HG03175 (cell line): ENCODE results near the gene DCC.

Experiments
- ATAC-seq: cut with Tn5 transposase; IDR thresholded peaks from one replicate; pipeline ENCODE4 v1.9.1; 2021; ENCODE audit warnings: mild to moderate bottlenecking, moderate library complexity; ENCODE audit not compliant: unreplicated experiment

The DCC gene

DNA sequence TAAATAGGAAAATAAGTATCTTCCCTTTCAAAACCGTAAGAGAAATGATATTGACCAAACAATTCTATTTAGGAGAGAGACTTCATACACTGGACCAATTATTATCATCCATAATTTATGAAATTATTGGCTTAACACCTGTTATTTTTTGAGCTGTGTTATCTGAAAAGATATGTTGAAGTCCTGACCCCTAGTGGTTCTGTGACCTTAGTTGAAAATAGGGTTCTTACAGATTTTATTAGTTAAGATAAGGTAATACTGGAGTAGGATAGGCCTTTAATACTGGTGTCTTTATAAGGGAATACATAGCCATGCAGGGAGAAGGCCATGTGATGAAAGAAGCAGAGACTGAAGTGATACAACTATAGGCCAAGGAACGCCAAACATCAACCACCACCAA lies 659.6 kb downstream of the DCC start:
- no peak for ATAC-seq

DNA sequence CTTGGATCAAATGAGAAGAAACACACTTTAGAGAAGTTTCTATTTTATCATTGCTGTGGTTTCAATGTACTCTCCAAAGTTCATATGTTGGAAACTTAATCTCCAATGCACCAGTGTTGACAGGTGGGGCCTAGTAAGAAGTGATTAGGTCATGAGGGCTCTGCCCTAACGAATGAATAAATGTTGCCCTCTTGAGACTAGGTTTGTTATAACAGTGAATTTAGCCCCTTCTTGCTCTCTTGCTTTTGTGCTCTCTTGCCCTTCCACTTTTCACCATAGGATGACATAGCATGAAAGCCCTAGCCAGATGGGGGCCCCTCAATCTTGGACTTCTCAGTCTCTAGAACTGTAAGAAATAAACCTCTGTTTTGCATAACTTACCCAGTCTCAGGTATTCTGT lies 664.8 kb downstream of the DCC start:
- ATAC-seq: no peak

DNA sequence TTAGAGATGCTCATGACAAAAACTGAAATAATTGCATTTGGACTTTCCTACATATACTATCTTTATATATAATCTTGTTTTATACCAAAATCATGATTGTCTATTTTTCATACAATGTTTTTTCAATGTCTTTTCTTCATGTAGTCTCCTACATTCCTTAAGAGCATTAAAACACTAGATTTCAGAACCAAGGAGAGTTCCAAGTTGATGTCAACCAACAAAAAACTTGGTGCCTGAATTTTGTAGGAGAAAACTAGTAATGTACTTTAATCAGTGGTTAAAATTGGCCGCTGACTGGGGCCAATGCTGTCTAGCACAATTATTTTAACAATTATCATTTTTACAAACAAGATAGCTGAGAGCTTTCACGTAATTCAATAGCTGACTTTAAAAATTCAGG lies 678.8 kb downstream of the DCC start:
- ATAC-seq: no peak

DNA sequence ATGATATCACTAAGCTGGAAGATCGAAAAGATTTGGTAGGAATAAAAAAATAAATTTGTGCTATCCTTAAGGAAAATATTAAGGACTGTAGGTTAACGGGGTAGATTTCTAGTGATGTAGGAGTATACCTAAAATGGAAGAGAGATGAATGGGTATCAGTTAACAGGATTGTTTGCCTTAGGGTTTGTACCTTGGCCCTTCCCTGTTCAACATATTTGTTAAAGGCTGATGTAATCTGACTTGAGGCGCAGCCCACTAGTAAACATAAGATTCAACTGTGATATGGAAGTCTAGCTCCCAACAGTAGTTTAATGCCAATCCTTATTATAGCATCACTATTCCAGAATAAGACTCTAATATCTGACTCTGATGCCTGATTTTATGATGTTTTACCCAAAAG lies 685.2 kb downstream of the DCC start:
- ATAC-seq: no peak

DNA sequence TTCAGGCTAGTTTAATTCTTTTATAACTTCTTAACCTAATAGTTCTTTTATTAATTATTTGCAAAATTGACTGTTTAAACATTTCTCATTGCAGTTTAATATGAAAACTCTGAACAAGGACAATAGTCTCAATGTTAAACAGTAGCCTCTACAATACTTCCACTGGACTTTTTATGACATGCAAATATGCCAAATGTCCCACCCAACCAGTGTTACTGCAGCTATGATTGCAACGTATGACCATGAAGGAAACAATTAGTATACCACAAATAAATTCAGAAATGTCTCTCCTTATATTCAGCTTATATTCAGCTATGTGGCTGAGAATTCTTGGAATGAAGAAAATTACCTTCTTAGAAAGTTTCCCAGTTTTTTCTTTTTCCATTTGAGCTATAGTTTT lies 688.6 kb downstream of the DCC start:
- no peak for ATAC-seq

DNA sequence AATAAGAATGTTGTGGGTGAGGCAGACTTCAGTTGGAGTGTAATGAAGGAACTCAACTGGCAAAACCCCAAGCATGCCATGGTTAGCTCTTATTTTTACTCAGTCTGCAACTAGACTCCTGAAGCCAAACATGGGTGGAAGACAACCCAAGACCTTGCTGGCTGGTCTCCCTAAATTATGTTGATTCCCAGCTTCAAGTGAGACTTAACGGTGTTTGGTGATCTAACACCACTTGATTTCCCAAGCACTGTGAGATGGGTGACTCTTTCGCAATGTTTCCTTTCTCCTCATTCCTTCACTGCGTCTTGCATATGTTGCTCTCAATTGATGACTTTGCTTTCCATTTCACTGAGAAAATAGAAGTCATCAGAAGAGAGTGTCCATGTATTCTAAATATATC lies 693.1 kb downstream of the DCC start:
- no peak for ATAC-seq

DNA sequence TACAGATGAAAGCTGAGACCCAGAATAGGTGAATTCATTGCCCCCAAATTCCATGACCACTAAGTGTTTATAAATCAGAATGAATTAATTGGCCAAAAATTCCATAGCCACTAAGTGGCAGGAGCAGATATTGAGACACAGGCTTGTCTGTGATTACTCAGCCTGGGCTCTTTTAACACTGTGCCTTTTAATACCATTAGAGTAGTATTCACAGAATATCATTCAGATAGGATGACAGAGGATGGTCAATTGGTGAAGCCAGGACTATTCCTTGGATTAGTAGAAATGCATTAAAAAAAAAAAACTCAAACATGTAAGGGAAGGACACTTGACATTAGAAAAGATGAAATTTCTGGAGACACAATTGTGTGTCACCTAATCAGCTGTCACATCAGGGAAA lies 698.6 kb downstream of the DCC start:
- no peak for ATAC-seq

DNA sequence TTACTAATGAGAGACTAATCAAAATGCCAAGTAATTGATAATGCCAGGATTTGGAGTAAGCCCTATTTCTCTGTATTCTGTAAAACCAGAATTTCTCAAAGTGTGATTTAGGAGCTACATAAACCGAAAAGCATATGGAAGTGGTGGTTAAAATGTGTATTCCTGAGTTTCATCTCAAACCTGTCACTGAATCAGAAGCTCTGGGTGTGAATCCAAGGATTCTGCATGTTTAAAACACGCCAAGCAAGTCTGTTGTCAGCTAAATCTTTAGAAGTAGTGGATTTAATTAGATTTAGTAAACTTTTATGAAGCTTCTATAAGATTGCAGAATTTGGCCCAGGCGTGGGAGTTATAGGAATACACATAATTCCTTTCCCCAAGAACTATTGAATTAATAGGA lies 700.3 kb downstream of the DCC start:
- ATAC-seq: no peak

DNA sequence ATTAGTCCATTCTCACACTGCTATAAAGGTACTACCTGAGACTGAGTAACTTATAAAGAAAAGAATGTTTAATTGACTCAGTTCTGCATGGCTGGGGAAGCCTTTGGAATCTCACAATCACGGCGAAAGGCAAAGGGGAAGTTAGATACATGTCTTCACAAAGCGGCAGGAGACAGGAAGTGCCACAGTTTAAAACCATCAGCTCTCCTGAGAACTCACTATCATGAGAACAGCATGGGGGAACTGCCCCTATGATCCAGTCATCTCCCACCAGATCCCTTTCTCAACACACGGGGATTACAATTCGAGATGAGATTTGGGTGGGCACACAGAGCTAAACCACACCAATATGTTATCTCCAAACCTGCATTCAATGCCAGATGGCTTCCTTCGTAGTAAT lies 716.1 kb downstream of the DCC start:
- ATAC-seq: no peak

DNA sequence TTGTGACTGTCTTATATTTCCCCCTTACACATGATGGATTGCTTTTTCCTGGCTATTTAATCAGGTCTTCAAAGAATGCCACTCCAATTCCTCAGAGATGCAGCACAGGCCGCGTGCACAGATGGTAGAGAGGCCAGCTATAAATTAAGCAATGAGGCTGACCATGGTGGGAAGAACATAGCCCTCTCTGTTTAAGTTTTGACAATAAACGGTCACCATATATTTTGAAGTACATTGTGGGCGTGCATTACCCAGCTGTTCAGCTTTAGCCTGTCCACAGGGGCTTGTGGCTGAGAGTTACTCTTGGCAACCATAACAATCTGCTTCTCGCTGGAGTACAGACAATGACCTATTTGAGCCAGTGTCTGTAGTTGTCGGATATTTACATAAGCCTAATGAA lies 730.8 kb downstream of the DCC start:
- ATAC-seq: no peak

DNA sequence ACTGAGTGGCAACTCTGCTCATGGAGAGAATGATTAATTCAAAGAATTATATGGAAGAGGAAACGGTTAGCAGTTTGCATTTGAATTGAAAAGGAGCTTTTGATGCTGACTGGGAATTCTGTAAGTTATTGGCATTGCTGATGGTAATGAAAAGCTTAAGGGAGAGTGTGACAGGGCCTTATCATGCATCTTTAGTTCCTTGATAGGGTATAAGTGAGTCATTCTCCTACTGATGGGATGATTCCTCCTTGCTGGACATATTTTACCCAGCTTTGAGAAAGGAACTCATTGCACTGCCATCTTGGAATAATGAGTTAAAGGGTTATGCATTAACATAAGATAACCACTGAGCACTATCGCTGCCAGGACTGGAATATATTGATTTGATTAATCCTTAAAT lies 740.7 kb downstream of the DCC start:
- ATAC-seq: no peak

DNA sequence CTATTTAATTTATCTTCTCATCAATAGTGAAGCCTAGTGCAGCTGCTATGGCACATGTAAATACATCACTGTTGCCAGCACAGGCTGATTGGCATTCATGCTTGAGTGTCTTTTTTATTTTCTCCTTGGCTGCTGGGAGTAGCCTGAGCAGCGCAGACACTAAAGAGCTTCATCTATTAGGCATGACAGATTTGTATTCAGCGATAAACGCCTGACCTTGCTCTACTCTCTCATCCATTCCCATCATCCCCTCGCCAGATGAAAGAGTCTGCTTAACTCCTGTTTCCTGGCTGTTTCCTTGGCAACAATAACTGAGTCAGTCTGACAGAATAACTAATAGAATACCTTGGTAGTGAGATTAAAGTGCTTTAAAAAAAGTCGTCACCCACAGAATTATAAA lies 753.6 kb downstream of the DCC start:
- ATAC-seq: no peak

DNA sequence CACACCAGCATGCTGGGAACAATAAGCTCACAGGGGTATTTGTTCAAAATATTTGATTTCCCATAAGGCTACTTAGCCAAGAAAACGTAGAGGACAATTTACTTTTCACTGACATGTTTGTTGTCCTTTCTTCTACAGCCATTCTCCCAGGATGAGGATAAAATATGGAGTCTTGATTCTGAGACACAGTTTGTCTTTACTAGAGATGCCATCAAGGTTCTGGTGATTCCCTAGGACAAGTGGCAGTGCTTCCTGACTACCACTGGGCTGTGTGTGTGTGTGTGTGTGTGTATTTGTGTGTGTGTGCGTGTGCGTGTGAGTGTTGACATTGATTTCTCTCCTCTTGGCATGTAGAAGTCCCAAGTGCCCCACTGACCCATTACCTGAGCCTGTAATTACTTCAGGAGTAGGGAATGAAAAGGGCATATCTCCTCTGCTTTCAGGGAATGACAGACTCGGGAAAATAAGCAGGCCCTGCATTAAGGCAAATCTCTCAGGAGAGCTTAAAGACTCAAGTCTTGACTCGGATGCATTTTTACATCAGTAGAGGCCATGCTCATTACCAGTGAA lies 761.6 kb downstream of the DCC start:
- ATAC-seq: no peak

DNA sequence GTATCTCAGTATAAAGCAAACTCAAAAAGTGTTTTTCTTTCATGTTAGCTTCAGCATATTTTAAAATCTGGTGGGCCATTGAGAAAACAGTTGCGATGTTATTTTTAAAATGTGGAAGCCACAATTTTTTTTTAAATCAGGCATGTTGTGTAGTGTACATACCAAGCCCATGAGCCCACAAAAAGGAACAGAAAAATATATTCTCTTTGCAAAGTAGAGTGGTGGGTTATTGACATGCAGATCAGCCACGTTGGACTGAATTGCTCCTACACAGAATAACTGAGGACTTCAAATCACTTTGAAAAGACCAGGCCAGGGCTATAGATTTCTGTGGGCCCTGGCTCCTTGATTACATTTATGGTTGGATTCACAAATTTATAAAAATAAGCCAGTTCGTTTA lies 774.4 kb downstream of the DCC start:
- no peak for ATAC-seq

DNA sequence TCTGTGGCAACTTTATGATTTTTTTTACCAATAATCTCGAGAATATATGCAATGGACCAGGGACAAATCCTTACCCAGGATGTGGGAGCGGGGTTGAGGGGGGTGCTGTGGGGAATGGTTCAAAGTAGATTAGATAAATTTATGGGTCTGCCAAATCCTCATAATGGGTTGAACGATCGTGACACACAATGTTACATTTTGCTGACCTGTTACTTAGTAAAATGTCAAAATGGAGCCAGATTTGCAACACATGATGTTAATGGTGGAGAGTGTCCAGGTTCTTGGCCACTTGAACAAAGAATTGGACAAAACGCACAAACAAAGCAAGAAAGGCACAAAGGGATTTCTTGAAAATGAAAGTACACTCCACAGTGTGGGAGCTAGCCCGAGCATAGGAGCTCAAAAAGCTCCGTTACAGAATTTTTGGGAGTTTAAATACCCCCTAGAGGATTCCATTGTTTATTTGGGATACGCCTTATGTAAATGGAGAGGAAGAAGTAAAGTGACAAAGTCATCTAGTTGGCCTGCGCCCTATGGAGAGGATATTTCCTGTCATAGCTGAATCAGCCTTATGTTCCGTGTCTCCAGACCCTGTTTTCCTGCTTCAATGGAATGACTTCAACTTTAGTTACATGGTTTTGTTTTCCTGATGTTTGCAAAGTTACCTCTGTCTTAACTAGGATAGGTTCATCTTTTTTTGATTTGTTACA lies 776.0 kb downstream of the DCC start:
- no peak for ATAC-seq

DNA sequence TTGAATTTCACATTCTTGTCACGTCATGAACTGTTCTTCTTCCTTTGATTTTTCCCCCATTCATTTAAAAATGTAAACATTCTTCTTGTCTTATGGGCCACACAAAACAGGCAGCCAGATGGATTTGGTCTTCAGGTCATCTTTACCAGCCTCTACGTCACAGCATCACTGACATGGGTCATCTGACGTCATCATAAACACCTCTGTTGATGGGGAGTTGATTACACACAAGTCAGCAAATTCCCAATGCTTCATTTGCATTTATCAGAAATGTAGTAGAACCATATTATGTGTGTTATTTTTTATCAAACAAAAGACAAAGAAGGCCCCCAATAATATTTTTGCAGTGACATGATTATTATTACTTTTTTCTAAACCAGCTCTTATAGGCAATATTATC lies 777.9 kb downstream of the DCC start:
- no peak for ATAC-seq

DNA sequence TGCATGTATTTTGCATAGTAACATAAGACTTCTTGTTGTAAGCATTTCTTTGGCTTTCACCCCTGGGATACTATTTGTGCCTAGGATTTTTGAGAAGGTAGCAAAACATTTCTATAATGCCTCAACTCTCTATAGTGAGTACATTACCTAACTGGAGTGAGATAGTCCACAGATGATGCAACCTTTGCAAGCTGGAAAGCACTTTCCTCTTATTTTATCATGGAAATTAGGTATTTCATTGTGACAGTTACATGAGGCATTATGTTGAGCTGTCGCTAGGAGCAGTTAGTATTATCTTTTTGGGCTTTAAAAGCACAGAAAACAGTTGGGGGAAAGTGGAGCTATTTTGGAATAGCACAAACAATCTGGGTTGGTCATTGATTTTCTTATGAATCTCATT lies 786.2 kb downstream of the DCC start:
- ATAC-seq: no peak

DNA sequence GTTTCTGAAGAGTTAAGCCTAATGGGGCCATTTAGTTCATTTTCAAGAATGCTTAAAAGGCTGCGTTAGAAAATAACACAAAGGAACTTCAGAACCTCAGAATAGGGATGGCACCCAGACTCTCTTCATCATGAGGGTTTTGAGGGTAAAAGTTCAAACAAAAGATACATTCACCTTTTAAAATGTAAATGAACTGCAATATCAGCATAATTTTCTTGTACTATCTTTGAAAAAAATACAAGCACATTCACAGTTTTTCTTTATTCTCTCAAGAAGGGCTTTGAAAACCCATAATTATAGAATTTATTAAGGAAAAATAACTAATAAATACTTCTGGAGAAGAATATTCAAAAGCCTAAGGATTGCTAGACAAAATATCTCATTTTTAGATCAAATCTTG lies 791.0 kb downstream of the DCC start:
- ATAC-seq: no peak

DNA sequence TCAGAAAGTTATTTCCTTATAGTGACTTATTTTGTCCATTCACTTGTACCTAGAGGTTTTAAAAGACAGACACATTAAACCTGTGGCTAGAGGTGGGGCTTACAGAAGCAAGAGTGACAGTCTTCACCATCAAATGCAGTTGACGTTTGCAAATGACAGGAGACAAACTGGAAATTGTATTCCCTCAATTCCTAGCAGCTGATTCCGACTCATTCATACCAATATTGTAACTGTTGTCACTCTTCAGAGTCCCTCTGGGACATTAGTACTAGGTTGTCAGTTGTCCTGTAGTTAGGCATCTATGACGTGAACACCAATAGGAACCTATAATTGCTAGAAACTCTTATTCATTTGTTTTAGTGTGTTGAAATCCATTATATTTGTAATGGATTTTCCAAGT lies 794.7 kb downstream of the DCC start:
- ATAC-seq: no peak

DNA sequence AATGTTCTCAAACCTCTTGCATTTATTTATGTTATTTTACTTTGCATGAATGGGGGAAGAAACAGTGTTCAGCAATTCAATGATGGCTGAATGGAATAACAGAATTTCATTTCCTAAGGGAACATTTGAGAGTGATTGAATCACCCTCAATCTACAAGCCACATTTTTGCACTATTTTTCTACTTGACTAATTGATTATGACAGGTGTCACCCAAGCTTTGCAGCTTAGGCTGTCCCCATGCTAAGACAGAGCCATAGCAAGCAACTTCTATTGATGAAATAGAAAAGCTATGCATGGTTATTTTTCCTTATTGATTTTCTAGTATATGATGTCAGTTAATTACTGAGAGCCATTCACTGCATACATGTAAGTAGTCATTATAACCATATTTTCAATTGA lies 795.7 kb downstream of the DCC start:
- ATAC-seq: no peak

DNA sequence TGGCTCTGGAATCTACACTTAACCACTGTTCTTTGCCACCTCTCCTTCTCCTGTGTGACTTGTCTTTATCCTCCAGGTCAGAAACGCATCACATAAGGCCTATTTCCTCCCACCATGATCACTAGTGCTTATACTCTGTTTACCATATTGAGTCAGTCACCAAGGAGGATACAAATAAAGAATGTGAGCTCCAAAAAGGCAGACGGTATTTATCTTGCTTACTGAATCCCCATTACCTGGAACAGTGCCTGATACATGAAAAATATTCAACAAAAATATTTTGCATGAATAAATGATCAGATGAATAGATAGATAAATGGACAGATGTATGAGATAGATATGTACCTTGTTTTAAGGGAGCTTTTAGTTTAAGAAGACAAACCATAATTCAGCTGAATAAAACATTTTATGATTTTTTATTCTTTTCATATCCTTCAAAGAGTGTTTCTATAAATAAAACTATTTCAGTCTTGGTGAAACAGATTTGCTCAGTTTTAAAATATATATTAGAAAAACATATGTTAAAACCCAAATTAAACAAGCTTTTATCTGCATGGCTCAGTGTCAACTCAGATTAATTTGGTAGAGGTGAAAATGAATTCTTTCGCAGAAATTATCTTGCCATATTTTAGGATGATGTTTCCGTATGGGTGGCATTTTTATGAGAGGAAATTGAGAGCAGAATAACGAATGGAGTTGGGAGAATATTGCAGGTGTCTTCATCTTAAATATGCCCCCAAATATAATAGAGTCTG lies 799.9 kb downstream of the DCC start:
- no peak for ATAC-seq

DNA sequence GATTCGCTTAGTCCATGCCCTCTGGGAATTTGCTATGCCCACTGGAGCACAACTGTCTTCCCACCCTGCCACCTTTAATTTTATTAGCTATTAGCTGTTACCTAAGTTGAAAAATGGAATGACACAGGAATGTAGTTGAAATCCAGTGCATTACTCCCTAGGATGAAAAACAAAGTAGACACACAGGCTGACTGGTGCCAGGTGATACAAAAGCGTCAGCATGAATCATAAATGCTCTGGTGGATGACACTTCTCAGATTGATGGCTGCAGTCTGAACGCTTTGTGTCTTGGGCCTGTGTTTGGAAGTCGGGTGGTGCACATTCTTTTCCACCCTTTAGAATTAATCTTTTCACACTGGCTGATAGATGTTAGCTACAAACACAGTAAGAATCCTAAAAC lies 802.0 kb downstream of the DCC start:
- no peak for ATAC-seq

DNA sequence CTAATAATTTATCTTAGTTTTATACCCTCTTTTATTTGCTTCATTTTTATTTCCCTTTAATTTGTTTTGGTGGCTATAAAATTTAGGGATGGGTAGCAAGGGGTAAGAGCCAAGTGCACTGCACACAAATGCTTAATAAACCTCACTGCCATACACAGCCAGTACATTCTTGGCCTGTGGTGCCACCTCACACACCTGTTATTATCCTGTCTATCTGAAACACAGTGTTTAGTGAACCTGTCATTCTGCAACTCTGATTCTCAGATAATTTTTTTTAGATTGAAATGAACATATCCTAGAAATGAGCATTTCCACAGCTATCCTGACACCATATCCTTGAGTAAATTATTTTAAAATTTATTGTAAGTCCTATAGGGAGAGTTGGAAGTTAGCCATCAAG lies 807.5 kb downstream of the DCC start:
- no peak for ATAC-seq
